GM23338 (cell line): Measurements from ENCODE around the gene NOC2L. TPM values are rescaled to one million over a fixed set of nuclear protein-coding genes. Genes with fewer than 3 reads are reported as not detected.

Experiments used
- ATAC-seq: fragments of 200-7000 bp; cut with Tn5 transposase; 3 replicates; pipeline ENCODE4 v1.9.1; 2020
- DNase-seq: peaks from one replicate; pipeline ENCODE4 v3.0.0-alpha.2; 2015; ENCODE audit warnings: low spot score
- H2AFZ ChIP-seq: fragments of 200-600 bp; sonication (generic); 2 replicates; pipeline ENCODE4 v1.8.0; 2016; ENCODE audit warnings: antibody characterized with exemption, mild to moderate bottlenecking, moderate library complexity
- H3F3A ChIP-seq: fragments of 200-600 bp; sonication (generic); replicated peaks from 2 replicates; pipeline ENCODE4 v1.8.0; 2017; ENCODE audit warnings: antibody characterized with exemption, mixed run types, low read depth
- H3K27ac ChIP-seq: fragments of 200-600 bp; sonication (generic); 2 replicates; pipeline ENCODE4 v1.6.1; 2016; ENCODE audit warnings: low read depth
- H3K27me3 ChIP-seq: fragments of 200-600 bp; sonication (generic); 2 replicates; pipeline ENCODE4 v1.8.0; 2016; ENCODE audit warnings: mild to moderate bottlenecking, mixed run types, moderate library complexity; ENCODE audit not compliant: insufficient read depth
- H3K36me3 ChIP-seq: fragments of 200-600 bp; sonication (generic); 2 replicates; pipeline ENCODE4 v1.8.0; 2016; ENCODE audit warnings: mild to moderate bottlenecking; ENCODE audit not compliant: insufficient read depth
- H3K4me1 ChIP-seq: fragments of 200-600 bp; sonication (generic); 2 replicates; pipeline ENCODE4 v1.8.0; 2016; ENCODE audit warnings: mild to moderate bottlenecking, moderate library complexity; ENCODE audit not compliant: insufficient read depth
- H3K4me2 ChIP-seq: fragments of 200-600 bp; sonication (generic); 2 replicates; pipeline ENCODE4 v1.7.1; 2017; ENCODE audit warnings: mixed run types
- H3K4me3 ChIP-seq: fragments of 200-600 bp; sonication (generic); 2 replicates; pipeline ENCODE4 v1.6.1; 2016; ENCODE audit warnings: mixed run types
- H3K79me2 ChIP-seq: fragments of 200-600 bp; sonication (generic); replicated peaks from 2 replicates; pipeline ENCODE4 v1.8.0; 2017; ENCODE audit warnings: mild to moderate bottlenecking; ENCODE audit not compliant: insufficient read depth
- H3K9me2 ChIP-seq: fragments of 200-600 bp; sonication (generic); 2 replicates; pipeline ENCODE4 v1.8.0; 2017; ENCODE audit not compliant: insufficient read depth
- H4K20me1 ChIP-seq: fragments of 200-600 bp; sonication (generic); replicated peaks from 2 replicates; pipeline ENCODE4 v1.8.0; 2017; ENCODE audit warnings: mild to moderate bottlenecking; ENCODE audit not compliant: insufficient read depth
- H3K27ac Mint-ChIP-seq: 2 replicates; pipeline ENCODE4 v1.8.0; 2020; ENCODE audit warnings: inconsistent platforms, mild to moderate bottlenecking, moderate library complexity, mixed read lengths
- H3K27me3 Mint-ChIP-seq: 3 replicates; pipeline ENCODE4 v1.8.0; 2022; ENCODE audit warnings: low read depth, mild to moderate bottlenecking, moderate library complexity, mixed read lengths, inconsistent platforms; ENCODE audit not compliant: insufficient read depth, poor library complexity
- H3K36me3 Mint-ChIP-seq: 3 replicates; pipeline ENCODE4 v1.8.0; 2021; ENCODE audit warnings: low read depth, mild to moderate bottlenecking, inconsistent platforms, moderate library complexity, mixed read lengths
- H3K4me1 Mint-ChIP-seq: 3 replicates; pipeline ENCODE4 v1.8.0; 2020; ENCODE audit warnings: mild to moderate bottlenecking, inconsistent platforms, mixed read lengths
- H3K4me3 Mint-ChIP-seq: 3 replicates; pipeline ENCODE4 v1.8.0; 2021; ENCODE audit warnings: moderate library complexity, mild to moderate bottlenecking, inconsistent platforms, mixed read lengths
- H3K9me3 Mint-ChIP-seq: 3 replicates; pipeline ENCODE4 v1.8.0; 2020; ENCODE audit warnings: moderate library complexity, mild to moderate bottlenecking, inconsistent platforms, mixed read lengths
- CREB1 ChIP-seq: fragments of 250-450 bp; sonication (Bioruptor Pico); IDR thresholded peaks from 2 replicates; pipeline ENCODE4 v1.5.0; 2020; ENCODE audit warnings: low read depth, mild to moderate bottlenecking, moderate library complexity
- EZH2 ChIP-seq: fragments of 200-600 bp; sonication (generic); IDR thresholded peaks from one replicate; pipeline ENCODE4 v1.8.0; 2017; ENCODE audit warnings: antibody characterized with exemption, mild to moderate bottlenecking, low read depth; ENCODE audit not compliant: unreplicated experiment
- EZH2phosphoT487 ChIP-seq: fragments of 200-600 bp; sonication (generic); IDR thresholded peaks from one replicate; pipeline ENCODE4 v1.8.1; 2018; ENCODE audit warnings: antibody characterized with exemption; ENCODE audit not compliant: unreplicated experiment
- JUNB ChIP-seq: IDR thresholded peaks from one replicate; pipeline ENCODE4 v1.6.1; 2016; ENCODE audit warnings: antibody characterized with exemption; ENCODE audit not compliant: unreplicated experiment
- NANOG ChIP-seq: IDR thresholded peaks from 2 replicates; pipeline ENCODE4 v1.6.1; 2016; ENCODE audit warnings: antibody characterized with exemption, borderline replicate concordance
- POLR2AphosphoS5 ChIP-seq: IDR thresholded peaks from 2 replicates; pipeline ENCODE4 v1.6.1; 2016; ENCODE audit warnings: antibody characterized with exemption, low read depth
- REST ChIP-seq: IDR thresholded peaks from one replicate; pipeline ENCODE4 v1.6.1; 2018; ENCODE audit warnings: antibody characterized with exemption; ENCODE audit not compliant: unreplicated experiment
- ZNF114 ChIP-seq: fragments of 250-450 bp; sonication (Bioruptor Pico); IDR thresholded peaks from 2 replicates; pipeline ENCODE4 v1.5.0; 2020; ENCODE audit warnings: mild to moderate bottlenecking, moderate library complexity
- ZNF331 ChIP-seq: fragments of 250-450 bp; sonication (Bioruptor Pico); IDR thresholded peaks from 2 replicates; pipeline ENCODE4 v1.5.0; 2020; ENCODE audit warnings: low read depth, mild to moderate bottlenecking, moderate library complexity
- ZNF462 ChIP-seq: fragments of 250-450 bp; sonication (Bioruptor Pico); IDR thresholded peaks from 2 replicates; pipeline ENCODE4 v1.5.0; 2020; ENCODE audit warnings: mild to moderate bottlenecking, moderate library complexity
- polyA plus RNA-seq: library from polyadenylated mRNA; unstranded; fragments of >200 nt; fragmentation: Nextera tagmentation; extraction: Ambion mirVana; gene quantifications from 2 replicates; pipeline ENCODE4 v1.2.1, GENCODE V29; 2016
- total RNA-seq: library from RNA; depleted of rRNA; stranded (reverse); fragments of >200 nt; shearing (Covaris generic); gene quantifications from 2 replicates; pipeline ENCODE4 v1.2.3, GENCODE V29; 2014

NOC2L gene
- total and polyA plus RNA-seq, 2 experiments from 2014 or later: 79.3 to 125 TPM

GRCh38 chr1:981491-981954 is 22.5 kb upstream of the NOC2L start:
- H3K27me3 ChIP-seq: peaks cover 29% of the 10 kb centered on the region
- DNase-seq: no peak
- Mint-ChIP-seq H3K4me3 (no peak overlapping the region), H3K27me3 (peaks cover 43% of the 10 kb centered on the region), H3K27ac (no peak overlapping the region), H3K9me3 (peaks cover 5% of the 10 kb centered on the region), H3K4me1 (no peaks in the 10 kb centered on the region; the same call in 2 of the 3 replicates), H3K36me3 (peaks cover 5% of the 10 kb centered on the region)
- H3K36me3 ChIP-seq: no peaks in the 10 kb centered on the region
- no peak overlapping the region for H3K4me2 ChIP-seq
- no peaks in the 10 kb centered on the region for H4K20me1 ChIP-seq
- TF ChIP-seq NANOG (no peak), EZH2 (no peak), ZNF462 (CRISPR knock-in tag) (no peak), POLR2AphosphoS5 (no peak), JUNB (no peak)
- H3F3A ChIP-seq: no peaks in the 10 kb centered on the region
- ATAC-seq: no peak
- no peak overlapping the region for H3K27ac ChIP-seq
- H2AFZ ChIP-seq: no peak overlapping the region
- H3K9me2 ChIP-seq: no peaks in the 10 kb centered on the region
- H3K79me2 ChIP-seq: no peaks in the 10 kb centered on the region
- no peak overlapping the region for H3K4me3 ChIP-seq
- no peaks in the 10 kb centered on the region for H3K4me1 ChIP-seq

DNA sequence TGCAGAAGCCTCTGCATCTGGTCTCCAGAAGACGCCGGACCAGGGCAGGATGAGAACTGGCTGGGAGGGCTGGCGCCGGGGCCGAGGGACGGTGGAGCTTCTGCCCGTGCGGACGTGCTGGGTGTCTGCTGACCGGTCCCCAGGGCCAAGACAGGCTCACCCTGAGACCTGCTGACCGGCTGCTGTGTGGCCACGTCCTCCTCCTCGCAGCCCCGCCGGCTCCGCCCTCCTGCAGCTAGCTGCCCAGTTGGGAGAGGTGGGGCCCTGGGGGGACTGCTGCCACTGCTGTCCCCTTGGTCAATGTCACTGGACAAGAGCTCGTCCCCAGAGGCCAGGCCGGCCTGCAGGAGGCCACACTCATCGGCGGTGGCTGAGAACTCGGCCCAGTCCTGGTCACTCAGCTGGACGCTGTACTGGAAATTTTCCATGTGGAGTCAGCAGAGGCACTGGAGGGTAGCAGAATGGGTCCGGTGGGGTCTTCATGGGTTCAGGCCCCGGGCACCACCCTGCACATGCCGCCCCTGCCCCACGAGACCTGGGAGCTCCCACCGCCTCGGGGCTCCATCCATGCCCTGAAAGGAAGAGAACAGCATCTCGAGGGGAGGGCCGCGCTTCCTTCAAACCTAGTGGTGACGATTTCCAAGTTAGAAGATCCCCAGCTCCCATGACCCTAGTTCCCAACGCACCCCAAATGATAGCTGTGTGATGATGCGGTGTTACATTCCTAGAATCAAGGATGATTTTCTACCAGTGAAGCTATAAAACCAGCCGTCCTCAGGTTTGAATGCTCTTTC is 21.7 kb upstream of the NOC2L start:
- peaks cover 5% of the 10 kb centered on the region for H3K36me3 Mint-ChIP-seq
- Histone ChIP-seq H3K79me2 (no peaks in the 10 kb centered on the region), H2AFZ (no peak overlapping the region), H3K27me3 (peaks cover 21% of the 10 kb centered on the region), H3K27ac (no peak overlapping the region), H3K36me3 (no peaks in the 10 kb centered on the region), H3K4me2 (no peak overlapping the region), H3K4me3 (no peak overlapping the region), H3F3A (no peaks in the 10 kb centered on the region), H3K9me2 (no peaks in the 10 kb centered on the region), H3K4me1 (no peaks in the 10 kb centered on the region; the same call in 1 of the 2 replicates), H4K20me1 (no peaks in the 10 kb centered on the region)
- peaks cover 37% of the 10 kb centered on the region for H3K27me3 Mint-ChIP-seq
- ATAC-seq (no peak), DNase-seq (no peak)
- H3K4me1 Mint-ChIP-seq: peaks cover 1% of the 10 kb centered on the region
- no peak overlapping the region for H3K27ac Mint-ChIP-seq
- peaks cover 5% of the 10 kb centered on the region for H3K9me3 Mint-ChIP-seq
- H3K4me3 Mint-ChIP-seq: no peak overlapping the region
- TF ChIP-seq ZNF331 (CRISPR knock-in tag): no peak
- TF ChIP-seq CREB1 (CRISPR knock-in tag): no peak
- no peak for TF ChIP-seq REST
- TF ChIP-seq POLR2AphosphoS5: no peak
- no peak for TF ChIP-seq EZH2phosphoT487
- TF ChIP-seq NANOG: no peak
- TF ChIP-seq ZNF114 (CRISPR knock-in tag): no peak
